WTC11 (cell line): ENCODE measurements around the gene TC2N. TPM values are rescaled to one million over a fixed set of nuclear protein-coding genes. Genes with fewer than 3 reads are reported as not detected.

Source experiments
- ATAC-seq: fragments of 200-7000 bp; cut with Tn5 transposase; 2 replicates; pipeline ENCODE4 v1.10.0; 2021; ENCODE audit warnings: mild to moderate bottlenecking, moderate library complexity
- CTCF ChIA-PET: fragments of 300-600 bp; sonication (Branson Sonifier 250); formaldehyde crosslinking; loops from one replicate; lab custom pipeline; 2021; ENCODE audit warnings: antibody characterized with exemption; lab: Charles Lee
- POLR2A ChIA-PET: fragments of 350-600 bp; sonication (Branson Sonifier 250); formaldehyde crosslinking; loops from one replicate; lab custom pipeline; 2021; ENCODE audit warnings: antibody characterized with exemption; lab: Charles Lee
- DNase-seq: peaks from one replicate; pipeline ENCODE4 v3.0.0; 2021; ENCODE audit warnings: low spot score
- H3K27ac Mint-ChIP-seq: 2 replicates; pipeline ENCODE4 v1.8.0; 2021; ENCODE audit warnings: mixed read lengths
- H3K27me3 Mint-ChIP-seq: 2 replicates; pipeline ENCODE4 v1.8.0; 2021; ENCODE audit warnings: low read depth, mild to moderate bottlenecking, moderate library complexity, mixed read lengths
- H3K36me3 Mint-ChIP-seq: 2 replicates; pipeline ENCODE4 v1.8.0; 2021; ENCODE audit warnings: mixed read lengths
- H3K4me1 Mint-ChIP-seq: 2 replicates; pipeline ENCODE4 v1.8.0; 2022; ENCODE audit warnings: mixed read lengths
- H3K4me3 Mint-ChIP-seq: 2 replicates; pipeline ENCODE4 v1.8.0; 2021; ENCODE audit warnings: mild to moderate bottlenecking, moderate library complexity, mixed read lengths
- H3K9me3 Mint-ChIP-seq: 2 replicates; pipeline ENCODE4 v1.8.0; 2021; ENCODE audit warnings: mixed read lengths
- FOXK1 ChIP-seq: sonication (generic); formaldehyde crosslinking; IDR thresholded peaks from 2 replicates; pipeline ENCODE4 v1.8.0; 2022; ENCODE audit warnings: mild to moderate bottlenecking, moderate library complexity, missing genetic modification reagents
- IRF2 ChIP-seq: sonication (generic); formaldehyde crosslinking; IDR thresholded peaks from 2 replicates; pipeline ENCODE4 v1.8.0; 2022; ENCODE audit warnings: low read depth, missing genetic modification reagents, borderline replicate concordance
- JUN ChIP-seq: sonication (generic); formaldehyde crosslinking; IDR thresholded peaks from 2 replicates; pipeline ENCODE4 v1.8.0; 2023; ENCODE audit warnings: mild to moderate bottlenecking, missing genetic modification reagents
- NFE2L1 ChIP-seq: sonication (generic); formaldehyde crosslinking; IDR thresholded peaks from 2 replicates; pipeline ENCODE4 v1.8.1; 2023; ENCODE audit warnings: missing genetic modification reagents
- NR1H2 ChIP-seq: sonication (generic); formaldehyde crosslinking; IDR thresholded peaks from 2 replicates; pipeline ENCODE4 v1.9.0; 2021; ENCODE audit warnings: mild to moderate bottlenecking, moderate library complexity, missing genetic modification reagents
- NR3C1 ChIP-seq: sonication (generic); formaldehyde crosslinking; conservative IDR thresholded peaks from 2 replicates; pipeline ENCODE4 v1.8.1; 2023; ENCODE audit warnings: low read depth, mild to moderate bottlenecking, missing genetic modification reagents
- RELA ChIP-seq: sonication (generic); formaldehyde crosslinking; IDR thresholded peaks from 2 replicates; pipeline ENCODE4 v1.8.1; 2022; ENCODE audit warnings: missing genetic modification reagents, mild to moderate bottlenecking, borderline replicate concordance
- TCF7 ChIP-seq: sonication (generic); formaldehyde crosslinking; IDR thresholded peaks from 2 replicates; pipeline ENCODE4 v1.8.0; 2022; ENCODE audit warnings: mild to moderate bottlenecking, low read depth, missing genetic modification reagents, moderate library complexity
- ZNF138 ChIP-seq: sonication (generic); formaldehyde crosslinking; conservative IDR thresholded peaks from 2 replicates; pipeline ENCODE4 v1.8.1; 2022; ENCODE audit warnings: mild to moderate bottlenecking, moderate library complexity, missing genetic modification reagents
- ZNF232 ChIP-seq: sonication (generic); formaldehyde crosslinking; IDR thresholded peaks from 2 replicates; pipeline ENCODE4 v1.8.0; 2022; ENCODE audit warnings: mild to moderate bottlenecking, missing genetic modification reagents
- ZNF263 ChIP-seq: sonication (generic); formaldehyde crosslinking; IDR thresholded peaks from 2 replicates; pipeline ENCODE4 v1.8.1; 2022; ENCODE audit warnings: low read depth, mild to moderate bottlenecking, moderate library complexity, missing genetic modification reagents
- ZNF396 ChIP-seq: fragments of 250-450 bp; sonication (Bioruptor Pico); IDR thresholded peaks from 2 replicates; pipeline ENCODE4 v1.8.0; 2021; ENCODE audit warnings: mild to moderate bottlenecking, moderate library complexity, borderline replicate concordance
- ZNF671 ChIP-seq: fragments of 250-450 bp; sonication (Bioruptor Pico); IDR thresholded peaks from 2 replicates; pipeline ENCODE4 v1.8.0; 2021; ENCODE audit warnings: mild to moderate bottlenecking
- total RNA-seq: library from RNA; stranded (reverse); gene quantifications from 3 replicates; pipeline ENCODE4 v1.2.3, GENCODE V29; 2021
- TF ChIP-seq, protein P1 (sequence below): sonication (generic); formaldehyde crosslinking; IDR thresholded peaks from 2 replicates; pipeline ENCODE4 v1.8.1; 2023; ENCODE audit warnings: mild to moderate bottlenecking, missing genetic modification reagents
- TF ChIP-seq, protein P2 (sequence below): fragments of 250-450 bp; sonication (Bioruptor Pico); conservative IDR thresholded peaks from 2 replicates; pipeline ENCODE4 v1.9.0; 2021; ENCODE audit warnings: mild to moderate bottlenecking
- TF ChIP-seq, protein P3 (sequence below): sonication (generic); formaldehyde crosslinking; IDR thresholded peaks from 2 replicates; pipeline ENCODE4 v1.8.1; 2022; ENCODE audit warnings: mild to moderate bottlenecking, missing genetic modification reagents, moderate library complexity, borderline replicate concordance
- TF ChIP-seq, protein P4 (sequence below): sonication (generic); formaldehyde crosslinking; IDR thresholded peaks from 2 replicates; pipeline ENCODE4 v1.8.0; 2023; ENCODE audit warnings: missing genetic modification reagents, mild to moderate bottlenecking, borderline replicate concordance

The TC2N gene
- total RNA-seq, 1 experiment from 2014 or later = 33.0 TPM

DNA sequence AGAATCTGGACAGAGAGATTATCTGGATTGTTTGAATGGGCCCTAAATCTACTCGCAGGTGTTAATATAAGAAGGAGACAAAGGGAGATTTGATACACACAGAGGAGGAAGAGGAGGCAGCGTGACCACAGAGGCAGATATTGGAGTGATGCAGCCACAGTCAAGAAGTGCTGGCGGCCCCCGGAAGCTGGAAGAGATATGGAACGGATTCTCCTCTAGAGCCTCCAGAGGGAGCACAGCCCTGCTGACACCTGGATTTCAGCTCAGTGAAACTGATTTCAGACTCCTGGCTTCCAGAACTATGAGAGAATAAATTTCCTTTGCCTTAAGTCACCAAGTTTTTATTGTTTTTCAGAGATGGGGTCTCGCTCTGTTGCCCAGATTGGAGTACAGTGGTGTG is 9.2 kb upstream of the TC2N start:
- Mint-ChIP-seq H3K27me3 (no peaks in the 10 kb centered on the region), H3K27ac (no peak overlapping the region), H3K9me3 (no peaks in the 10 kb centered on the region)
- CTCF ChIA-PET = interaction anchor here (0.7 to 1.0 kb wide), 6 partner anchors 12 to 449 kb away, joined by 3 to 5 read pairs (median 4); no protein-coding TSS in a partner anchor
- TF ChIP-seq RELA (CRISPR knock-in tag) = no peak
- no peak for TF ChIP-seq ZNF138 (CRISPR knock-in tag)
- TF ChIP-seq, protein P1, sequence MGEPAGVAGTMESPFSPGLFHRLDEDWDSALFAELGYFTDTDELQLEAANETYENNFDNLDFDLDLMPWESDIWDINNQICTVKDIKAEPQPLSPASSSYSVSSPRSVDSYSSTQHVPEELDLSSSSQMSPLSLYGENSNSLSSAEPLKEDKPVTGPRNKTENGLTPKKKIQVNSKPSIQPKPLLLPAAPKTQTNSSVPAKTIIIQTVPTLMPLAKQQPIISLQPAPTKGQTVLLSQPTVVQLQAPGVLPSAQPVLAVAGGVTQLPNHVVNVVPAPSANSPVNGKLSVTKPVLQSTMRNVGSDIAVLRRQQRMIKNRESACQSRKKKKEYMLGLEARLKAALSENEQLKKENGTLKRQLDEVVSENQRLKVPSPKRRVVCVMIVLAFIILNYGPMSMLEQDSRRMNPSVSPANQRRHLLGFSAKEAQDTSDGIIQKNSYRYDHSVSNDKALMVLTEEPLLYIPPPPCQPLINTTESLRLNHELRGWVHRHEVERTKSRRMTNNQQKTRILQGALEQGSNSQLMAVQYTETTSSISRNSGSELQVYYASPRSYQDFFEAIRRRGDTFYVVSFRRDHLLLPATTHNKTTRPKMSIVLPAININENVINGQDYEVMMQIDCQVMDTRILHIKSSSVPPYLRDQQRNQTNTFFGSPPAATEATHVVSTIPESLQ (CRISPR knock-in tag) = no peak
- TF ChIP-seq NR1H2 (CRISPR knock-in tag) = no peak
- TF ChIP-seq, all 79 proteins: peak for 0
- peaks cover 12% of the 10 kb centered on the region for H3K4me1 Mint-ChIP-seq
- POLR2A ChIA-PET = no interaction called here
- no peak for DNase-seq
- H3K4me3 Mint-ChIP-seq = no peak overlapping the region
- ATAC-seq = peak; percentile 38; the same call in 1 of the 2 replicates
- H3K36me3 Mint-ChIP-seq = no peaks in the 10 kb centered on the region

DNA sequence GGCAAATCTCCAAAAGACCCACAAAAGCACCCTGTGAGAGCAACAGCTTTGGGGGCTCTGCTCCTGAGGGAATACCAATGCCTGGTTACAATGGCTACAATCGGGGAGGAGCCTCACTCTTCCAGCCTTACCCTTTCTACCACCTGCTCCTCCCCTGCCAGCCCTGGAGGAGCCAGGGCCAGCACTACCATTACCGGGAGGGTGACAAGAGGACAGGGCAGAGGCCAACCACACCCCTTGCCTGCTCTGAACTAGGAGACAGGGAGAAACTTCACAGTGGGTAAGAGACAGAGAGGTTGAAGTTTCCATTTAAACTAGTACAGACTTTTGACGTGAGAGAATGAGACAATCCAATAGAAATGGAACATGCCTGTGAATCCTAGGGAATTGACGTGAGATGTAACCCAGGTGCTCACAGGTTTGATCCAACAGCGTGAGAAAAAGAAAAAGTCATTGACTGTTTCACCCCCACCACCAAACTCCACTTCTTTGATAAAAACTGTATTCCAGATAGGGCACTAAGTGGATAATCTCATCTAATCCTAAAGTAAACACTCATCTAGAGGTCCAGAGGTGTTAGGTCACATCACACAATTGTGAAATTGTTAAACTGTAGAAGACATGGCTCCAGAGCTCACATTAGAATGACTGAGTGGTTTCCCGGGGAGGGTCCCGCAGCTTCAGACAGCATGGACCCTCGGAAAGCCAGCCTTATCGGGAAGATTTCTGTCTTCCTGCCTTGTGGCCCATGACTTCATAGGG is 8.4 kb upstream of the TC2N start:
- no peaks in the 10 kb centered on the region for H3K36me3 Mint-ChIP-seq
- no peak overlapping the region for H3K4me3 Mint-ChIP-seq
- H3K4me1 Mint-ChIP-seq = peaks cover 13% of the 10 kb centered on the region
- H3K9me3 Mint-ChIP-seq = no peaks in the 10 kb centered on the region
- no peaks in the 10 kb centered on the region for H3K27me3 Mint-ChIP-seq
- ATAC-seq = no peak
- CTCF ChIA-PET = interaction anchor here (0.6 to 1.8 kb wide), 4 partner anchors 13 to 187 kb away, joined by 3 to 5 read pairs (median 4); no protein-coding TSS in a partner anchor
- TF ChIP-seq, protein P2, sequence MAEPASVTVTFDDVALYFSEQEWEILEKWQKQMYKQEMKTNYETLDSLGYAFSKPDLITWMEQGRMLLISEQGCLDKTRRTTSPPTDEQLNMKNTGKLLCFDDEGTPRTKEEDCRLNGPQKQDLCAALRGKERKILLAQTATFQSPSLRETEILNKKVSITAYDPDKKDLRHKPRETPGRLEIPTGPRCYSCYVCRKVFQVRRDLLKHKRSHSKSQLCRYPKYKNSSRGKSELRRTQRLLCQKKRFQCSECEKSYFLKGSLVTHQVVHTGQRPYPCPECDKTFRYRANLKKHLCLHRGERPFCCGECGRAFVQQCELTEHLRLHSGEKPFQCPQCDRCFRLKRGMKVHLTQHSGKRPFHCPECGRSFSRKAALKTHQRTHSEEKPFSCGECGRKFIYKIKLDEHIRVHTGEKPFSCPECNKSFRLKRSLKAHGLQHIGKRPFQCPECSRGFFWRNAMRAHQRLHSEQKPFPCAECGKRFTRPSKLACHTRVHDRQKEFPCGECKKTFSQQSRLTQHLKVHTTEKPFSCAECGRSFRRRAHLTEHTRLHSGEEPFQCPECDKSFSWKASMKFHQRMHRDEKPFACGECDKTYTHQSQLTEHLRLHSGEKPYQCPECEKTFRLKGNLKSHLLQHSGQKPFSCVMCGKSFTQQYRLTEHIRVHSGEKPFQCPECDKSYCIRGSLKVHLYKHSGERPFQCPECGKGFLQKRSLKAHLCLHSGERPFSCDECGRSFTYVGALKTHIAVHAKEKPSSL = no peak
- TF ChIP-seq NR1H2 (CRISPR knock-in tag) (no peak), TCF7 (CRISPR knock-in tag) (no peak), NFE2L1 (no peak), NR3C1 (CRISPR knock-in tag) (no peak), ZNF263 (CRISPR knock-in tag) (no peak), ZNF232 (CRISPR knock-in tag) (no peak), ZNF671 (no peak), FOXK1 (CRISPR knock-in tag) (no peak), ZNF396 (no peak), IRF2 (no peak), JUN (no peak)
- TF ChIP-seq, protein P3, sequence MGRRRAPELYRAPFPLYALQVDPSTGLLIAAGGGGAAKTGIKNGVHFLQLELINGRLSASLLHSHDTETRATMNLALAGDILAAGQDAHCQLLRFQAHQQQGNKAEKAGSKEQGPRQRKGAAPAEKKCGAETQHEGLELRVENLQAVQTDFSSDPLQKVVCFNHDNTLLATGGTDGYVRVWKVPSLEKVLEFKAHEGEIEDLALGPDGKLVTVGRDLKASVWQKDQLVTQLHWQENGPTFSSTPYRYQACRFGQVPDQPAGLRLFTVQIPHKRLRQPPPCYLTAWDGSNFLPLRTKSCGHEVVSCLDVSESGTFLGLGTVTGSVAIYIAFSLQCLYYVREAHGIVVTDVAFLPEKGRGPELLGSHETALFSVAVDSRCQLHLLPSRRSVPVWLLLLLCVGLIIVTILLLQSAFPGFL (CRISPR knock-in tag) = no peak
- TF ChIP-seq, protein P4, sequence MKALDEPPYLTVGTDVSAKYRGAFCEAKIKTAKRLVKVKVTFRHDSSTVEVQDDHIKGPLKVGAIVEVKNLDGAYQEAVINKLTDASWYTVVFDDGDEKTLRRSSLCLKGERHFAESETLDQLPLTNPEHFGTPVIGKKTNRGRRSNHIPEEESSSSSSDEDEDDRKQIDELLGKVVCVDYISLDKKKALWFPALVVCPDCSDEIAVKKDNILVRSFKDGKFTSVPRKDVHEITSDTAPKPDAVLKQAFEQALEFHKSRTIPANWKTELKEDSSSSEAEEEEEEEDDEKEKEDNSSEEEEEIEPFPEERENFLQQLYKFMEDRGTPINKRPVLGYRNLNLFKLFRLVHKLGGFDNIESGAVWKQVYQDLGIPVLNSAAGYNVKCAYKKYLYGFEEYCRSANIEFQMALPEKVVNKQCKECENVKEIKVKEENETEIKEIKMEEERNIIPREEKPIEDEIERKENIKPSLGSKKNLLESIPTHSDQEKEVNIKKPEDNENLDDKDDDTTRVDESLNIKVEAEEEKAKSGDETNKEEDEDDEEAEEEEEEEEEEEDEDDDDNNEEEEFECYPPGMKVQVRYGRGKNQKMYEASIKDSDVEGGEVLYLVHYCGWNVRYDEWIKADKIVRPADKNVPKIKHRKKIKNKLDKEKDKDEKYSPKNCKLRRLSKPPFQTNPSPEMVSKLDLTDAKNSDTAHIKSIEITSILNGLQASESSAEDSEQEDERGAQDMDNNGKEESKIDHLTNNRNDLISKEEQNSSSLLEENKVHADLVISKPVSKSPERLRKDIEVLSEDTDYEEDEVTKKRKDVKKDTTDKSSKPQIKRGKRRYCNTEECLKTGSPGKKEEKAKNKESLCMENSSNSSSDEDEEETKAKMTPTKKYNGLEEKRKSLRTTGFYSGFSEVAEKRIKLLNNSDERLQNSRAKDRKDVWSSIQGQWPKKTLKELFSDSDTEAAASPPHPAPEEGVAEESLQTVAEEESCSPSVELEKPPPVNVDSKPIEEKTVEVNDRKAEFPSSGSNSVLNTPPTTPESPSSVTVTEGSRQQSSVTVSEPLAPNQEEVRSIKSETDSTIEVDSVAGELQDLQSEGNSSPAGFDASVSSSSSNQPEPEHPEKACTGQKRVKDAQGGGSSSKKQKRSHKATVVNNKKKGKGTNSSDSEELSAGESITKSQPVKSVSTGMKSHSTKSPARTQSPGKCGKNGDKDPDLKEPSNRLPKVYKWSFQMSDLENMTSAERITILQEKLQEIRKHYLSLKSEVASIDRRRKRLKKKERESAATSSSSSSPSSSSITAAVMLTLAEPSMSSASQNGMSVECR (CRISPR knock-in tag) = no peak
- TF ChIP-seq, all 79 proteins: peak for 0
- no peak overlapping the region for H3K27ac Mint-ChIP-seq
- POLR2A ChIA-PET = no interaction called here
- no peak for DNase-seq
